Breast epithelium (tissue), 3 donors: ENCODE data around the gene NKX2-4.

Experiments used
- CTCF ChIP-seq, 3 donors: fragments of 450-650 bp; IDR thresholded peaks; one replicate each; pipeline ENCODE4 v1.5.1; 2016 to 2017; ENCODE audit warnings: antibody characterized with exemption in 3 of 3, mild to moderate bottlenecking in 3 of 3, moderate library complexity in 3 of 3
- POLR2A ChIP-seq: fragments of 450-650 bp; IDR thresholded peaks from one replicate; pipeline ENCODE4 v1.6.1; 2016; ENCODE audit warnings: antibody characterized with exemption, mild to moderate bottlenecking, moderate library complexity

GRCh38 chr20:21365771-21366170 lies 31.6 kb downstream of the NKX2-4 start:
- TF ChIP-seq CTCF (IDR thresholded peaks at IDR 0.05) (no peak), POLR2A (no peak)
